ENCODE measurements around the gene SELENOV.

SELENOV gene

DNA sequence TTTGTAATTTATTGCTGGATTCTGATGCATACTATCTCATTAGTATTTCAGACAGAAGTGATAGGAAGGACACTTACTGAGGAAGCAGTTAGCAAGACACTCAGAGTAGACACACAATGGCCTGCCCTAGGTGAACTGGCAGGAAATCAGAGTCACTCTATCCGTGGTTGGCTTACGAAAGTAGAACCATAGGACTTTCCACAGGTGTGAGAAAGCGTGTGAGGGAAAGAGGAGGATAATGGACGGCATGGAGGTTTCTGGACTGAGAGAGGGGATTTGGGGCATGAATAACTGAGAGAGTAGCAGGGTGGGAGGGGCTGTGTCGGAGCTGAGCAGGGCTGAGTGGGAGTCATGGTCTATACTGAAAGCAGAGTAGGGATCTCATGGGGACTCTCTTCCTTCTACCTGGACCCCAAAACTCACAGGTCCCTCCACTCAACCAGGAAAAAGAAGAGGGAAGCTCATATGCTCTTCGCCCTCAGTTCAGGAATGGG is 43.7 kb downstream of the SELENOV start:
- DNase-seq (ENCODE audit: low read depth) = no peak

GRCh38 chr19:39563408-39563807 is 48.5 kb downstream of the SELENOV start:
- DNase-seq (ENCODE audit: low read depth) = no peak

DNA sequence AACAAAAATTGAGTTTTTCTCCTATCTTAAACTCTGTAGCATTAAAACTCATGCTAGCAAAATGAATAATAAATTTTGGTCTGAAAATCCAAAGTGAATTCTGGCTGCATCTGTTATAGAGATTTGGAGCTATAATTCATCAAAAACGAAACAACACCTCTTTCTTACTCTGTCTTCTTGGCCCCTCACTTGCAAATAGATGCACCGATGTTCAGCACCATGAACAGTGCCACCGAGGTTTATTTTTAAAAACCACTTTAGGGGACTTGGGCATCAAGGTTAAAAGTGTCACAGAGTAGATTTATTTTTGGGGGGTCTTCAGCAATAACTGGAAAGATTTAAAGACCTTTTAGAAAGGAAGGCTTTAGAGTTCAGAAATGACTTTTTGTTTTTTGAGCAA is 51.1 kb downstream of the SELENOV start:
- DNase-seq (ENCODE audit: low read depth) = no peak

- DNase-seq (ENCODE audit: low read depth) = no peak
Observed at GRCh38 chr19:39568604-39569003, 53.7 kb downstream of the SELENOV start.

Measured in stimulated activated CD8-positive, alpha-beta memory T cell treated with anti-CD3 and anti-CD28 coated beads, Interleukin-7, amount 100 ng/mL, for 24 hours (primary cell).